GM11168 (cell line): ENCODE results near the gene SYNPO2.

Source experiments
- in situ Hi-C: fragments of 300-500 bp; cut with MboI; formaldehyde crosslinking; loops from one replicate; pipeline ENCODE4 v1.12.0; 2022; ENCODE audit warnings: low sequenced_read_pairs; ENCODE audit not compliant: unreplicated experiment

SYNPO2 gene

GRCh38 chr4:119087121-119087520 is 198.5 kb downstream of the SYNPO2 start:
- in situ Hi-C loops, result no loop called here

GRCh38 chr4:119087656-119088055 is 199.0 kb downstream of the SYNPO2 start:
- in situ Hi-C loops, result no loop called here

GRCh38 chr4:119093042-119093827 is 204.6 kb downstream of the SYNPO2 start:
- in situ Hi-C loops, result no loop called here

GRCh38 chr4:119097282-119097900 is 208.7 kb downstream of the SYNPO2 start:
- in situ Hi-C loops, result no loop called here

GRCh38 chr4:119098306-119098705 is 209.7 kb downstream of the SYNPO2 start:
- in situ Hi-C loops, result no loop called here

GRCh38 chr4:119099227-119099810 is 210.7 kb downstream of the SYNPO2 start:
- in situ Hi-C loops, result no loop called here

GRCh38 chr4:119100655-119101054 is 212.0 kb downstream of the SYNPO2 start:
- in situ Hi-C loops, result no loop called here

GRCh38 chr4:119103263-119103662 is 214.6 kb downstream of the SYNPO2 start:
- in situ Hi-C loops, result no loop called here

GRCh38 chr4:119104644-119105273 is 216.1 kb downstream of the SYNPO2 start:
- in situ Hi-C loops, result no loop called here

GRCh38 chr4:119105605-119106004 is 217.0 kb downstream of the SYNPO2 start:
- in situ Hi-C loops, result no loop called here

- in situ Hi-C loops, result no loop called here
Observed at GRCh38 chr4:119106036-119107000, 217.7 kb downstream of the SYNPO2 start.

- in situ Hi-C loops, result no loop called here
Observed at GRCh38 chr4:119110121-119110520, 221.5 kb downstream of the SYNPO2 start.
